Measurements from ENCODE around the gene FCHSD2. TPM values are rescaled to one million over a fixed set of nuclear protein-coding genes. Genes with fewer than 3 reads are reported as not detected.

Gene FCHSD2
- 4.1 and 11.0 TPM in 2 replicates for total RNA-seq (2014; rRNA removed; shearing (Covaris generic))

DNA sequence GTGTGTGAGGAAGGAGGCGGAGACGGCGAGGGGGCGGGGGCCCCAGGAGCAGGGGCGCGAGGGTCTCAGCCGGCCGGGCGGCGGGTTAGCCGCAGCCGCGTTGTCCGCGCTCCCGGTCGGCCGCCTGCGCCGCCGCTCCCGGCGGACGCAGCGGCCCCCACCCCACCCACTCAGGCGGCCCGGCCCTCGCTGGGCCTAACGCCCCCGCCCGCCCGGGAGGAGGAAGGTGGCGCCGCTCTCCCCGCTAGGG lies at the start of gene FCHSD2:
Gene FCHSD2 (minus strand): TSS at position 191 of the 250 bp plus-strand sequence. CDS start 441 bp downstream, outside the sequence.
- in situ Hi-C loops (cut with HindIII; ENCODE audit: low sequenced_read_pairs), result no loop called here
- no peak for DNase-seq (ENCODE audit: low spot score)

DNA sequence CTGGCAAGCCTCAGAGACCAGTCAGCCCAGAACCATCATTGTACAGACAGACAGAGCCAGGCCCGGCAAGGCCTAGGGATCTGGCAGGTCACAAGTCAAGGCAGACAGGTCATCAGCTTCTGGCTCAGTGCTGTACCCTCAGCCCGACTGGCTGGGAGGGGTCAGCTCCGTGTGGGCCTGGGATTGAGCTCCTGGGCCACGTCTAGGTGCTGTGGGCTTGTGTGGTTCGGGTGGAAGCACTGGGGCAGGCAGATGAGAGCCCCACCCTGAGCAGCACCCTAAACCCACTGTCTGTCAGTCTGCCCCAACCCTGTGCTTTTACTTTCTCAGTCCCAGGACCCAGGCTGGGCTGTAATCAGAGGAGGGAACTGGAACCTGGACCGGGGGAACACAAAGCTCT lies 49.0 kb upstream of the FCHSD2 start:
- in situ Hi-C loops (cut with HindIII; ENCODE audit: low sequenced_read_pairs), result no loop called here
- DNase-seq (ENCODE audit: low spot score), result no peak

DNA sequence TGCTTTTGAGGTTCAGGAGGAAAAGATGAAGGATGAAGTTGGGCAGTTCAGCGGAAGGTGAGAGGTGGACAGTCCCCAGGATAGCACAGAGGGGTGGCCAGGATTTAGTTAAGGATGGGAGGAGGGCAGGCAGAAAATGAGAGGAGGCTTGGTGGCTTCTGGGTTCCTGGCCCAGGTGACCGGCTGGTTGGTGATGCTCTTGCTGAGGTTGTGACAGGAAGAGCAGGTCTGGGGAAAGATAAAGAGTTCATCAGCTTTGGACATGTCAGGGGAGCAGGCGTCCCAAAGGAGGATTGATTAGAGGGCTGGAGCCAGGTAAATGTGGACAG lies 48.4 kb upstream of the FCHSD2 start:
- in situ Hi-C loops (cut with HindIII; ENCODE audit: low sequenced_read_pairs), result no loop called here
- DNase-seq (ENCODE audit: low spot score), result no peak

DNA sequence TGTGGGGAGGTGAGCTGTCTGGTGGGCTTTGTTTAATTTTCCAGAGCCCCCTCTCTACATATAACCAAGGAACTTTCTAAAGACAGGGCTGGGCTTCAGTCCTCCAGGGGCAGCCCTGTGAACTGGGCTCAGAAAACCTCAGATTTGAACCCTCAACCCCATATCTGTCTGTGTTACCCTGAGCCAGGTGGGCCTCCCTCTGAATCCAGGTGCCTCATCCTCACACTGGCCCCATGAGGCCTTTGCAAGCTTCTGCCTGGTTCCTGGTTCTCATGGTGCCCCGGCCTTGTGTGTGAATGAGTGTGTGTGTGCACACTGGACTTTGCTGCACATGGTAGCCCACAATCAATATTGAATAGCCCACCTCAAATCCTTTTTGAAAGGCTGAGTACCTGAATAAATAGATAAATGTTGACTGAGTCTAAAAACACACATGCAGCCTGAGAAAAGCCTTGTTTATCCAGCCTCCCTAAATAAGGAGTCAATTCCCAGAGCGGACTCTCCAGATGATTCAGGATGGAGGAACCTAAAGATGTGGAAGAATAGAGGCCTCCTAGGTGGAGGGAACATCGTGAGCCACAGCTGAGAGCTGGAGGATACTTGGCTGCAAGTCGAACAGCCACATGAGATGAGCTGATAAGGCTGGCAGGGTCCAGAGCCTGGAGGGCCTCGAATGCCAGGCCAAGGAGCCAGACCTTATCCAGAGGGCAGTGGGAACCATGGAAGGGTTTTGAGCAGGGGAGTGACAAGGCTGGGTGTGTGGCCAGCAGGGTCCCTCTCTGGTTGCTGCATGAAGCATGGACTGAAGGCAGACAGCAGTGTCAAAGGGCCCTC lies 47.8 kb upstream of the FCHSD2 start:
- no peak for DNase-seq (ENCODE audit: low spot score)
- in situ Hi-C loops (cut with HindIII; ENCODE audit: low sequenced_read_pairs), result no loop called here

DNA sequence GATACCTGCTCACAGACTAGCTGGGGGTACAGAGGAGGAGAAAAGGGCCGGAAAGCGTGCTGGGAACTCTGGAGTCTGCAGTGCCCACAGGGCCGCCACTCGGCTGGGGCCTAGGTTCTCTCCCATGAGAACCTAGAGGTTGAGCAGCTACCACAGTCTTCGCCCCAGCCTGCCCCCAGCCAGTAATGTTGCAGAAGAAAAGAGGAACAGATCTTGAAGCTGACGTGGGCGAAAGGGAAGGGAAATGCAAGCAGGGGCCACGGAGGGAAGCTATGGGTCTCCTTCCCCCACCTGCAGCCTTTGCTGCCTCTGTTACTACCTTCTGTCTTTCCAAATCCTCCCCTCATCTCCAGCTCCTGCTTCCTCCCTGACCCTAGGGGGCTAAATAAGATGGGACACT lies 47.2 kb upstream of the FCHSD2 start:
- no peak for DNase-seq (ENCODE audit: low spot score)
- in situ Hi-C loops (cut with HindIII; ENCODE audit: low sequenced_read_pairs), result no loop called here

DNA sequence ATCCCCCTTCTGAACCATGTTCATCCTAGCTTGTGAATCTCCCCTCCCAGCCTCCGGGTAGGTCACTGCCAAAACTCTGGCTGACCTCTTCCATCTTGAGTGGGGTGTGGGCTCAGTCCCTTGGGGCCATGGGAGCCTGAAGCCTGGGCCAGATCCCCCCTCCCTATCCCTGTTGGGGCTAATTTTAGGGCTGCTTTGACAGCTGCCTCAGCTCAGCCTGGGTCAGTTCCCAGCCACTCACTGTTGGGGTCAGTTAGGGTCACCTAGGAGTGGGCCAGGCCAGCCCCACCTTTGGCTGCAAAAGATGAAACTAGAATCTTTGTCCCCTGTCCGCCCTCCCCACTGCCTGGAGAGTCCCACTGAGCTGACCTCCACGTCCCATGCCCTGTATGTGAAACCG lies 46.2 kb upstream of the FCHSD2 start:
- no peak for DNase-seq (ENCODE audit: low spot score)
- in situ Hi-C loops (cut with HindIII; ENCODE audit: low sequenced_read_pairs), result no loop called here

DNA sequence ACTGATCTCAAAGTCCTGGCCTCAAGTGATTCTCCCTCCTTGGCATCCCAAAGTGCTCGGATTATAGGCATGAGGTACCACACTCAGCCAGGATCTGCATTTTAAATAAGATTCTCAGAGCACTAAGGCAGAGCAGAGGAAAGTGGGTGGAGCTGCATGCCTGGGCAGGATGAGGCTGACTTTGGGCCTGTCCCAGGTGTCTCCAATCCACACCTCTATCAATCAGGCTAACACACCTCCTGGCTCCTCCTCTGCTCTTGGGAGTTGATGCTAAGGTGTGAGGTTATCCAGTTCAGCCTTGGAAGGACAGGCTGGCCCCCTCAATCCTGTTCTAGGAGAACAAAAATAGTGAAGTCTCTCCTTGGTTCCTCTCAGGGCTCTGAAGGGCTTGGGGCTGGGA lies 45.7 kb upstream of the FCHSD2 start:
- in situ Hi-C loops (cut with HindIII; ENCODE audit: low sequenced_read_pairs), result no loop called here
- no peak for DNase-seq (ENCODE audit: low spot score)

DNA sequence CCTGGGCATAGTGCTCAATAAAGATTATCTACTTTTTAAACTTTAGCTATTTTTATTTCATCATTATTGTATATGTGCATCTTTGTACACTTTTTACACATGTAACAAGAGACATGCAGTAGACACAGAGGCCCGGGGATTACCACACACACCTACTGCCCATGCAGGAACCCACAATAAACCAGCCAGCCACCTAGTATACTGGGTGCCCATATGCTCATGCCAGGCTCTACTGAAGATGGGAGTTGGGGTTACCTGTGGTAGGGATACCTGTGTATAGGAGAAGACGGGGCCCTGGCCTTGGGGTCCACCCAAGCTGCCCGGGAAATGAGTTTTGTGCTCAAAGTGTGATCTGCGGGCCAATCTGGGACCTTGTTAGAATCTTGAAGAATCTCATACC lies 44.8 kb upstream of the FCHSD2 start:
- in situ Hi-C loops (cut with HindIII; ENCODE audit: low sequenced_read_pairs), result no loop called here
- no peak for DNase-seq (ENCODE audit: low spot score)

DNA sequence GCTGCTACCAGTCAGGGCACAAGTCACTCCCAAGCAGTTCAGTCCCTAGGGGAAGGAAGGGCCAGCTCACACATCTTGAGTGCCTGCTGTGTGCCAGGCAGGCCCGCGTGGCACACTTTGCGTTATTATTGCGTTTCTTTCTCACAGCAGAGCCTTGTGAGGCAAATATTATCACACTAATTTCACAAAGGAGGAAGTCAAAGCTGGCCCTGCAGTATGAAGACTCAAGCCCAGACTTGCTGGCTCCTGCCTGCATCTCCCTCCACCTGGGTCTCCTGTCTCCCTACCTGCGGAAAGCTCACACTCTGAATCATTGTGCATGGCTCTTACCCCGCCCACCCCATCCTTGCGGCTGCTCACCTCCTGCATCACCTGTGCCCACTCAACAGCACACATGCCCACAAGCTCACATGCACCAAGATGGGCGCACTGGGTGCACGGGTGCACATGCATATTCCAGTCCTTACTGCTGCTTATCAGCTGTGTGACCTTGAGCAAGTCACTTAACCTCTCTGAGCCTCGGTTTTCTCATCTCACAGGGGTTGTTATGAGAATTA lies 44.3 kb upstream of the FCHSD2 start:
- in situ Hi-C loops (cut with HindIII; ENCODE audit: low sequenced_read_pairs), result no loop called here
- DNase-seq (ENCODE audit: low spot score), result no peak

DNA sequence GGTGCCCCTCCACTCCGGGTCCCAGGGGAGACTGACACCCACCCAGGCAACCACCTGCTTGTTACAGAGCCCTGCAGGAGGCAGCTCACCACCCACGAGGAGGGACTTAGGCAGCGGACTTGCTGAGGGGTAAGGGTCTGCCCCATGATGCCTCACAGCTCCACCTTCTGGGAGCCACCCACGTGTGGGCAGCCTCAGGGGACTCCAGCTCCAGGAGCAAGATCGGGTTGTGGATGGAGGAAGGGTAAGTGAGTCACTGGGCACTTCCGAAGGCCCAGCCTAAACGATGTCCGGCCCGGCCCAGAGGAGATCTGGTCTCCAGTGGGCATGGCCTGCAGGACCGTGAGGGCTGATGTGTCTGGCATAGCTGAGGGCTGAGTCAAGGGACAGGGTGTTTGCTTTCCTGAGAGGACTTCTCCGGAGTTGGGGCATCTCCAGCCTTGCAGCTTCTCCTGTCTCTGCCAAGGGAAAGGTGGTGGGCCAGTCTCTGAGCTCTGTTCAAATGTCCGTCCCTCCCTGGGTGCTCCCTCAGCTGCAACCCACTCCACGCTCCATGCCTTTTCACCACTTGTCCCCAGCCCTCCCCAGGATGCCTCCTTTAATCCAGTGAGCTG lies 43.7 kb upstream of the FCHSD2 start:
- in situ Hi-C loops (cut with HindIII; ENCODE audit: low sequenced_read_pairs), result no loop called here

DNA sequence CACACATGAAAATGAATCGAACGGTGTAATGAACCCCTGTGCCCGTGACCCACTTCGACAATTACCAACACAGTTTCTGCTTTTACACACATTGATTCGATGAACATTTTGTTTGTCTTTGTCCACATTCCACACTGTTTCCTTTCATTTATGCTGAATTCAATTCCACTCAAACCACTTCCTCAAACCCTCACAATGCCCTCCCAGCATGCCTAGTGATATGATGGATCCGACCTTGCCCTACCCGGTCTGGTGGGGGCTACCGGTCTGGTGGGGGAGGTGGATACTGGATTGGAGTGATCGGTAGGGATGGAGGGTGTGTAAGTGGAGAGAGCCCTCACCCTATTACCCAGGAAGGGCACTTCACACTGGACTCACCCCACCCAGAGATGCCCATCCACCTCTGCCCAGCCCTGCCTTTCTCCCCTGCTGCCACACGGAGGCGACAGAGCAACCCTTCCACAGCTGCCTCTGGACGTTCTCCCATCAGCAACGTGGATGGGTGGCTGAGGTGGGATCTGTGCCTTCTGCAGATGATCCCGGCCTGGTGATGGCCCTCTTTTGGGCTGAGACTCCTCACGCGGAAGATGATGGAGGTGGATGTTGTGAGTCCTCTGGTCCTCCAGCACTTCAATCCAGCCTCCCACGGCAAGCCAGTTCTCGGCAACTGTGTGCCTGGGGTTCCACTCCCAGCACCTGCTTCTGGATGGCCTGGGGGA lies 43.0 kb upstream of the FCHSD2 start:
- DNase-seq (ENCODE audit: low spot score), result peak; percentile 22
- in situ Hi-C loops (cut with HindIII; ENCODE audit: low sequenced_read_pairs), result no loop called here

More for the DNA sequence above, 43.7 kb upstream of the FCHSD2 start:
- no peak for DNase-seq (ENCODE audit: low spot score)

DNA sequence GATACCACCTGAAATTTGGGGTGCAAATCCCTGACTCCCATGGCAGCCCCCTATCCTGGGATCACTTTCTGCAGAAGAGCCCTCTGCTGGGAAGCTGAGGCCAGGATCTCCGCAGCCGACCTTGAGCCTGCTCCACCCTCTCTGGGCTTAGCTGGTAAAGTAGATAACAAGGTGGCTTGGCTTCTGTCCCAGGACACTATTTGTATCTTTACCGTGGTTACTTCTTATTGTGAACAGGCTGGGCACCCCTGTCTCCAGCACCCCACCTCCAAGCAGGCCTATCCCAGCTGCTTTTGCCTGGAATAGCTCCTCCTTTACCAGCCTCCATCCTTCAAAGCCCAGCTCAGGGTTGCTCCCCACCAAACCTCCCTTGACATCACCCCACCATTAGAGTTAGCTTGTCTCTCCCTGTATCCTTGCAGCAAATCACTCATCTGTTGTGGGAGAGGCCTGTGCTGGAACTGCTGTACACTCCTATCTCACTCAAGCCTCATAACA lies 40.8 kb upstream of the FCHSD2 start:
- no peak for DNase-seq (ENCODE audit: low spot score)
- in situ Hi-C loops (cut with HindIII; ENCODE audit: low sequenced_read_pairs), result no loop called here

DNA sequence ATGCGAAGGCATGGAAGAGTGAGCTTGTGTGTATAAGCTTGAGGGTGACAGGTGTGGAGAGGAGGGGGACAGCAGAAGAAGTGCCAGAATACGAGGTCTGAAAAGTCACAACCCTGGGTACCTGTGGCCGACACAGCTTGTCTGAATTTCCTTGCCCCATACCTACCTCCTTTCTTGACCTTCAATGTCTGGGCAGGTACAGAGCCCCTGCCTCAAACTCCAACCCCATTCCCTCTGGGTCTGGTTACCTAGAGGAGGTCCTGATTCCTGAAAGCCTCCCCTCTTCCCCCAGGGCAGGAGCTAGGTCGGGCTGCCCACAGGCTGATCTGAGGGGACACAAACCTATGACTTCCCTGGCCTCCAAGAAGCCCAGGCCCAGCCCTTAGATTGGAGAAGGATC lies 36.6 kb upstream of the FCHSD2 start:
- in situ Hi-C loops (cut with HindIII; ENCODE audit: low sequenced_read_pairs), result no loop called here

DNA sequence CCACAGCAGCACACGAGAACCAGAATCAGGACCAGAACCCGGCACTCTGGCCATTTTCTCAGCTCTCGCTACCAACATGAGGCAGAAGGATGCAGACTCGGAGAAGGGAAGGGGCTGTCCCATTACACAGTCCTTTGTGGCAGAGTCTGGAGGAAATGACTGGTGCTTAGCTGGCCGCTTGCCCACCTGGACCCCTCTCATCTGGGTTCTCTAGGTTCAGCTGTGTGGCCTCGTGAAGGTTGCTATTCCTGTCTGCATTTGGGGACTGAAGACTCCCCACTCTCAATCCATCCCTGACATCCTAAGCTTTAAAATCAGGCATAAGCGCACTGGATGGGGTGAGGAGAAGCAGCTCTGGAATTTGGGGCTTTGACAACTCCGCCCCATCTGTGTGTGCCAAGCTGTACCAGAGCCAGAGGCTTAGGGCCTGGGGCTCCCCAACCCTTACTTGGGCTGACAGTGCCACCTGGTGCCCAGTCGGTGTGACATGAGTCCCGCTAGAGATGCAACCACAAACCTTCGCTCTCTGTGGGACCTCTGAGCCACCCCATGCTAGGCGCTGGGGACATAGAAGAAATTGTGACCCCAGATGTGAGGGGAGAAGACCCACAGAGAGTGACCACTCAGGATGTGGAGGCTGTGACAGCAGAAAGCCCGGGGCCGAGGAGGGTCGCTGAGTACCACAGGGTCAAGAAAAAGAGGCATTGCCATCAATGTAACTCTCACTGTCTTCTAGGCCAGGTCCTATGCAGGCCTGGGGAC lies 35.8 kb upstream of the FCHSD2 start:
- DNase-seq (ENCODE audit: low spot score), result peak; percentile 90
- in situ Hi-C loops (cut with HindIII; ENCODE audit: low sequenced_read_pairs), result no loop called here

More for the DNA sequence above, 36.6 kb upstream of the FCHSD2 start:
- no peak for DNase-seq (ENCODE audit: low spot score)

DNA sequence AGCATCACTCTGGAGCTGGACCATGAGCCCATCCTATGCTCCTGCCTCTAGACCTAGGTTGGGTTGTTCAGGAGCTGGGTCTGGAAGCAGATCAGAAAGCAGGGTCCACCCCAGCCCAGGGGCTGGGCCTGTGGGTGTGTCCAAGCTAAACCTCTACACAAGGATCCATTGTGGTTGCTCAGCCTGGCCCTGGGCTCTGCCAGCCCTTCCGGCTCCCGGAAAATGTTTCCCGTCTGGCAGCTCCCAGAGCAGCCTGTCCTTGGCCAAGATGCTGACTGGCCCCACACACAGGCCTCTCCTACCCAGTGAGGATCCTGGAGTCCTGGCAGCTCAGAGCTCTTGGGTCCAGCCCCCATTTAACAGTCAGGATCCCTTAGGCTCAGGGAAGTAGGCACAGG lies 35.3 kb upstream of the FCHSD2 start:
- peak; percentile 55 for DNase-seq (ENCODE audit: low spot score)
- in situ Hi-C loops (cut with HindIII; ENCODE audit: low sequenced_read_pairs), result no loop called here

DNA sequence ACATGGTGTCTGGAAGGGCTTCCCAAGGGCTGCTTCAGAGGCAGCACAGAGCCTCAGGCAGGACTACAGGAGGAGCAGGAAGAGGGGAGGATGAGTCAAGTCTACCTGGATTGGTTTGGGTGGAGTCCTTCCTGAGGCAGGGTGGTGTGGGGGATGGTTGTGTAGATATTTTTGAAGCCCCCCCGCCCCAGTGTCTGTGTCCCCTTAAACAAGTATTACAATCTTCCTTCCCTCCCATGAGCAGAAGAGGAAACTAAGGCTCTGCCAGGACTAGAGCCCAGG lies 34.7 kb upstream of the FCHSD2 start:
- in situ Hi-C loops (cut with HindIII; ENCODE audit: low sequenced_read_pairs), result no loop called here
- DNase-seq (ENCODE audit: low spot score), result no peak

DNA sequence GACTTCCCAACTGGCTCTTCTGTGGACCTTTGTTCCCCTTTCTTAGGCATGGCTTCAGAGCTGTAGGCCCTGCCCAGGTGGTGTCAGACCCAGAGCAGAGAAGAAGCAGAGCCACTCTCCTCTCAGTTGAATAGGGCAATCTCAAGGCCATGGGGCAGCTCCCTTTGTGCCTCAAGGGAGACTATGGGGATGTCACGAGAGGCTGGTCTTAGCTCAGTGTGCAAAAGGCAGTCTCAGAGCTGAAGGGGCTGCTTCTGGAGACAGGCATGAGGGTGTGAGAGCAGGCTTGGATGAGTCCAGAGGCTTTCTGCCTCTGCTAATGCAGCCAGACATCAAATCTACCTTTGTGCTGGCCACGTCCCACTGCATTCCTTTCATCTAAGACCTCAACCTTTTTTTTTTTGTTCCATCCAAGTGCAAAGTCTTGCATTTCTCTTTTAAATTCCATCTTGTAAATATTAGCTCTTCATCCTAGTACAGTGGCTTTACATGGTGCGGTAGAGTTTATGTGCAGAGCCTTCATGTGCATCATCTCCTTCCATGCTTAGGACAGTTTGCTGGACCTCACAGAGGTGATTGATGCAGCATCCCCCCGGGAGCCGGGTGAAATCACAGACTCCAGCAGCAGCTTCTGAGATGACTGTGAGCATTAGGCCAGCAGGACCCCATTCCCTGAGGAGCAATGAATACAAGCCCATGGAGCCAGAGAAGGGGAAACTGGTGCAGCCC lies 34.2 kb upstream of the FCHSD2 start:
- in situ Hi-C loops (cut with HindIII; ENCODE audit: low sequenced_read_pairs), result no loop called here
- DNase-seq (ENCODE audit: low spot score), result no peak

DNA sequence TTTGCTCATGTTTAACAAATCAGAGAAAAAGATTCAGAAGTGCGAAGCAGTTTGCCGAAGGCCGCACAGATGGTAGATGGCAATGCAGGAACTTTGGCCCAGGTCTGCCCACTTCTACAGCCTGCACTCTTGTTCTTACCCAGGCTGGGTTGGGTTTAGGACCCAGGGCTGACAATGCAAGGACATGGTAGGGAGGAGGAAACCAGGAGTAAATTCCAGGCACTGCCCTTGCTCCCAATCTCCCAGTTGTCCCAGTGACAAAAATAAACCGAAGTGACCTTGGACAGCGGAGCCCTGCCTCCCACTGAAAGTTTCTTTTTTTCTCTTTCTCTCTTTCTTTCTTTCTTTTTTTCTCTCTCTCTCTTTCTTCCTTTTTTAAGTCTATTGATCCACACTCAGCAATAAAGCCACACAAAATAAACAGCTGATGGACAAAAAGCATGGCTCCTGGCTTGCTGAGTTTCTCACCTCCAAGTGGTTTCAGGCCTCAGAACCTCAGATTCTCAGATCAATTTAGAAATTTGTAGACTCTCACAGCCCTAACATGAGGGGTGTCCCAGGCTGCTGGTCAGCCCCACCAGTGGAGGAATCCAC lies 33.5 kb upstream of the FCHSD2 start:
- no peak for DNase-seq (ENCODE audit: low spot score)
- in situ Hi-C loops (cut with HindIII; ENCODE audit: low sequenced_read_pairs), result no loop called here

DNA sequence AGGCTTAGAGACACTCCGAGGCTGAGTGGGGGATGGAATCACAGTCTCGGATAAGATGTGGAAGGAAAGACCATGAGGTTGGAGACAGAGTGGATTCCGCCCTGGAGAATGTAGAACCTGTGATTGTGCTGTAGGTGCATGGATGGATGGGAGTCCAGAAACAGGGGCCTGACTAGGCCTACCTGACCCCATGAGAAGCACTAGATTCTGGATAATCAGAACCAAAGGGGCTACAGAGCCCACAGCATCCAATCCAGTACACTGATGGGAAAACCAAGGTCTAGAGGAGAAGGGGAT lies 32.3 kb upstream of the FCHSD2 start:
- no peak for DNase-seq (ENCODE audit: low spot score)
- in situ Hi-C loops (cut with HindIII; ENCODE audit: low sequenced_read_pairs), result no loop called here
